Amniotic stem cell (primary cell): ENCODE results near the gene ZBTB8A.
"Not testable (repeated sequence)": the region's sequence is repeated elsewhere in the genome, so short reads cannot be mapped to it uniquely, and the experiment has no call there.

ENCODE experiments used
- DNase-seq: peaks from one replicate; lab custom pipeline; 2025; lab: John Stamatoyannopoulos, UW

The ZBTB8A gene

GRCh38 chr1:32538887-32539583 lies at the start of gene ZBTB8A:
Gene ZBTB8A, plus strand, starts transcription at chr1:32539427. Its CDS starts 53,505 bp downstream, at chr1:32592932.
- no peak for DNase-seq

DNA sequence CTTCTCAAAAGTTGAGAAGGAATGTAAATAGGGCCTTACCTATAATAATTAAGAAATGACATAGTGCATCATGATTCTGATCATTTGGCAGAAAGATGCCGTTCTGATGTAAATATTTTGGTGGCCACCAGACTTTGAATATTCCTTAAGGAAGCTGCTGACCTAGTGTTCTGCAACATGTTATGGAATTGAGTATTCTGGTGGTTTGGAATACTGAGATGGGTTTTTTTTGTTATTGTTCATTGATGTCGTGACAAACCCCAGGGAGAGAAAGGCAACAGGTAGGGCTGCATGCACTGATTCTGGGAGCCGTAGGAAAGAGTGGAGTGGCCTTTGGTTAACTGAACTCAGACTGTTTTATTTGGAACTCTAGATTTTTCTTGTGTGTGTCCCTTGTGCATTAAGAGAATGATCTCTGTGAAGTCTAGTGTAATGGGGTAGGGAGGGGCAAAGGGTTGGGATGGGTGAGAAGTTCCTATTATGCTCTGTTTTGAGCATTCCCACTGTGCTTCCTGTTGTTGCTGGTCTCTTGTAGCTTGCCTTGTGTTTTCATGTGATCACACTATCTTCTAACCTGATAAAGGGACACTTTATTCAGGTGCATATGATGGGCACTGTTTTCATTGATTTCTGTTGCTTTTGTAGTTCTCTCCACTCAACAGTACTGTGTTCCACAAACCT lies 49.3 kb upstream of the ZBTB8A start:
- DNase-seq = no peak

GRCh38 chr1:32491386-32491785 lies 47.8 kb upstream of the ZBTB8A start:
- DNase-seq = no peak

DNA sequence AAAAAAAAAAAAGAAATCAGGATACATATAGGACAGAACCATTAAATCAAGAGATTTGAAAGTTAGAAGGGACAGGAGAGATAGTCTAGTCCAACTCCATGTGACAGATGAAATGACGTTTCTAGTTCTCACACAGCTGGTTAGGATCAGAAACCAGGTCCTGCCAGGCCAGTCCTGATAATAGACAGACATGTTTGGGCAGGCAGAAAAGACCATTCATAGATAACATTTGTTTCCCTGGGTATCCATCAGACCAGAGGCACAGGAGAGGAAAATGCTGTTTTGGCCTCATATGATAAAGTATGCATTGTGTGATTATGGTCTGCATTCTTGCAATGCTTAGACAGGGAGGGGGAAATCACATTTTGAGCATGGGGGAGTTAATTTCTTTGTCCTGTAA lies 45.0 kb upstream of the ZBTB8A start:
- DNase-seq = no peak

- DNase-seq = no peak
Observed at GRCh38 chr1:32494711-32495337, 44.4 kb upstream of the ZBTB8A start.

GRCh38 chr1:32496127-32496526 lies 43.1 kb upstream of the ZBTB8A start:
- no peak for DNase-seq

GRCh38 chr1:32498751-32499150 lies 40.5 kb upstream of the ZBTB8A start:
- no peak for DNase-seq

DNA sequence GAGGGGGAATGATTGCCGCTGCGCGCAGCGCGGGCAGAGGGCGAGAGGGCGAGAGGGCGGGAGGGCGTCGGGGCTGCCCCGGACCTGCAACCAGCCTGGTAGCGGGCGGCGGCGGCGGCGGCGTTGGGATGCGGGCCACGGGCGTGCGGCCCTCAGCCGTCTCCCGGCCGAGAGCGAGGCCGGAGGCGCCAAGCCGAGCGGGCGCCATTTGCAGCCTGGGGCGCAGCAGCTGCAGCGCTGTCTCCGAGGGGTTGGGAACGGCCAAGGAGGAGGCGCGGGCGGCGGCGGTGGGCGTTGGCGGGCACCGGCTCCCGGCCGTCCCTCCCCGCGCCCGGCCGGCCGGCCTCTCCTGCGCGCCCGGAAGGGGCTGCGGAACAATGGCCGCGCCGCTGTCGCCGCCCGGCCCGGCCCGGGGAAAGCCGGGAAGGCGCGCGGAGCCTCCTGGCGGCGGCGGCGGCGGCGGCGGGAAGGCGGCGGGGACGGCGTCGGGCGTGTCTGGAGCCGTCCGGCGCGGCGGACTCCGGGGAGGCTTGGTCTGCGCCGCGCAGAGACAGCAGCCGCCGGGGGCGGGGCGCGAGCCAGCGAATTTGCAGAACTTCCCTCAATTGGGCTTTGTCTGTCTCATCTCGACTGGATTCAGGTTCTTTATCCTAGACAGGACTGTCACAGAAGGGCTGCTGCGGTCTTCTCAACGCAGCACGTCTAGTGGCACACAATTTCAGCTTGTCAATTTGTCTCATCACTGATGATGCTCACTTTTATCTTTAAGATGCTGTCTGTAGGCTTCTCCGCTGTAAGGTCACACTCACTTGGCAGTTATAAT lies 38.6 kb upstream of the ZBTB8A start:
- no peak for DNase-seq

DNA sequence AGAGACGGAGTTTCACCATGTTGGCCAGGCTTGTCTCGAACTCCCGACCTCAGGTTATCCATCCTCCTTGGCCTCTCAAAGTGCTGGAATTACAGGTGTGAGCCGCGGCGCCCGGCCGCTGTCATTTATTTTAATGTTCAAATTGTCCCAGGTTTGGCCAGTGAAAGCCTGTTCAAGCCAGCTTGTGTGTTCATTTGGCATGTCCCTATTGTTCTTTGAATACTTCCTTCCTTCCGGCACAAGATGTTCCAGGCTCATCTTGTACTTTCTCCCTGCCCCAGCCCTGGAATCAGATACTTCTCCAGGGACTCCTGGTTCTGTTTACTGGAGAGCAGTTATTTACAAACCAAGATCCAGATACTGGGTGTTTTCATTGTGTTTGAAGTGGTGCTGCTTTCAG lies 37.4 kb upstream of the ZBTB8A start:
- no peak for DNase-seq

GRCh38 chr1:32503153-32503552 lies 36.1 kb upstream of the ZBTB8A start:
- DNase-seq = no peak

GRCh38 chr1:32507021-32507420 lies 32.2 kb upstream of the ZBTB8A start:
- no peak for DNase-seq

GRCh38 chr1:32508761-32509160 lies 30.5 kb upstream of the ZBTB8A start:
- no peak for DNase-seq

- DNase-seq = no peak
Observed at GRCh38 chr1:32509939-32510338, 29.3 kb upstream of the ZBTB8A start.

DNA sequence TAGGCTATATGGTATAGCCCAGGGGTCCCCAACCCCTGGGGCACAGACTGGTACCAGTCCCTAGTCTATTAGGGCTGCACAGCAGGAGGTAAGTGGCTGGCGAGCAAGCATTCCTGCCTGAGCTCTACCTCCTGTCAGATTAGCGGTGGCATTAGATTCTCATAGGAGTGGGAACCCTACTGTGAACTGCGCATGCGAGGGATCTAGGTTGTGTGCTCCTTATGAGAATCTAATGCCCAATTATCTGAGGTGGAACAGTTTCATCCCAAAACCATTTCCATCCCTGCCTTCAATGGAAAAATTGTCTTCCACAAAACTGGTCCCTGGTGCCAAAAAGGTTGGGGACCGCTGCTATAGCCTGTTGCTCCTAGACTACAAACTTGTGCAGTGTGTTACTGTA lies 22.8 kb upstream of the ZBTB8A start:
- no peak for DNase-seq

DNA sequence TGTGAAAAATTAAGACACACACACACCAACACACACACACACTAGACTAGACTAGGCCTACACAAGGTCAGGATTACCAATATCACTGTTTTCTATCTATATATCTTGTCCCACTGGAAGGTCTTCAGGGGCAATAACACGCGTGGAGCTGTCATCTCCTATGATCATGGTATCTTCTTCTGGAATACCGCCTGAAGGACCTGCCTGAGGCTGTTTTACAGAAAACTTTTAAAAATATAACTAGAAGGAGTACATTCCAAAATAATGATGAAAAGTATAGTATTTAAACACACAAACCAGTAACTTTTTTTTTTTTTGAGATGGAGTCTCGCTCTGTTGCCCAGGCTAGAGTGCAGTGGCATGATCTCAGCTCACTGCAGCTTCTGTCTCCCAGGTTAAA lies 20.3 kb upstream of the ZBTB8A start:
- no peak for DNase-seq

GRCh38 chr1:32521165-32521564 lies 18.1 kb upstream of the ZBTB8A start:
- no peak for DNase-seq

DNA sequence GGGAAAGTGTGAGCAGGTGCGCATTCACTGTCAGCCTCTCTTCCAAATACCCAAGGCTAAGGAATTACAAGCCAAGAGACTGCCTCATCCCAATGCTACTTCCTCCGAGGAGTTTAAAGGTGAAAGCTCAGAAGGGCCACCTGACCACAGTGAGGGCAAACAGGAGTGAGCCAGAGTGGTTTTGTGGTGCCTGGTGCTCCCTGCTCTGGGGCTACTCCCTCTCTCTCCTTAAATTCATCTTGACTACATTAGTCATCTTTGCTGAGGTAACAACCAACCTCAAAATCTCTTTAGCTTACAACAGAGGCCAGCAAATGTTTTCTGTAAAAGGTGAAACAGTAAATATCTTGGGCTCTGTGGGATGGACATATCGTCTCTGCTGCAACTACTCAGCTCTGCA lies 14.2 kb upstream of the ZBTB8A start:
- DNase-seq = no peak

DNA sequence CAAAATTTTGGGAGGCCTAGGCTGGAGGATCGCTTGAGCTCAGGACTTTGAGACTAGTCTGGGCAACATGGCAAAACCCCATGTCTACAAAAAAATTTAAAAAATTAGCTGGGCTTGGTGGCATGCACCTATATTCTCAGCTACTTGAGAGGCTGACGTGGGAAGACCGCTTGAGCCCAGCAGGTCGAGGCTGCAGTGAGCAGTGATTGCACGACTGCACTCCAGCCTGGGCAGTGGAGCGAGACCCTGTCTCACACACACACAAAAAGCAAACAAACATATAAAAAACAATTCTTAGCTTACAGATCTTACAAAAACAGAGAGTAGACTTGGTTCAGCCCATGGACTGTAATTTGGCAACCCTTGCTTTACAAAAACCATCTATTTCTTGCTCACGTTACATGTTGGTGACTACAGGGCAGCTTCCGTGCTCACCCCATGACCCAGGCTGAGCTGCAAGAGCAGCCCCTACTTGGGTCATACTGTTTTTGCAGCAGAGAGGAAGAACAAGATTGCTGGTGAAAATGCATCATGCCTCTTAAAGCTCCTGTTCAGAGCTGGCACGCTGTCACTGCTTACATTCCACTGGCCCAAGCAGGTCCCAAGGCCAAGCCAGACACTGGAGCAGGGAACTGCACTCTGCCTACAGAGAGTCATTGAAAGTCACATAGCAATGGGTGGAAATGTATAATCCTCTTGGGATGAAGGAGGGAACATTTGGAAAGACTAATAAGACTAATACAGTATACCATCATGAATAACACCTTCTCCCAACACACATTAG lies 13.4 kb upstream of the ZBTB8A start:
- no peak for DNase-seq

DNA sequence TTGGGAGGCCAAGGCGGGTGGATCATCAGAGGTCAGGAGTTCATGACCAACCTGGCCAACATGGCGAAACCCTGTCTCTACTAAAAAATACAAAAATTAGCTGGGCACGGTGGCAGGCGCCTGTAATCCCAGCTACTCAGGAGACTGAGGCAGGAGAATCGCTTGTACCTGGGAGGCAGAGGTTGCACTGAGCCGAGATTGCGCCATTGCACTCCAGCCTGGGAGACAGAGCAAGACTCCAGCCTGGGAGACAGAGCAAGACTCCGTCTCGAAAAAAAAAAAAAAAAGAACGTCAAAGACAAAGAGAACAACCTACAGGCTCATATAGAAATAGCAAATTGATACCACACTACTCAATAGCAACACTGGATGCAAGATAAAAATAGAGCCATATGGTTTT lies 10.7 kb upstream of the ZBTB8A start:
- not testable (repeated sequence) for DNase-seq

- DNase-seq = no peak
Observed at GRCh38 chr1:32533792-32534327, 5.4 kb upstream of the ZBTB8A start.

GRCh38 chr1:32536117-32536516 lies 3.1 kb upstream of the ZBTB8A start:
- no peak for DNase-seq
